IMR-90 (cell line): Measurements from ENCODE around the gene MICAL3. TPM values are rescaled to one million over a fixed set of nuclear protein-coding genes. Genes with fewer than 3 reads are reported as not detected.

Source experiments
- ATAC-seq: fragments of 200-7000 bp; cut with Tn5 transposase; 2 replicates; pipeline ENCODE4 v1.9.1; 2020; ENCODE audit warnings: low read depth, mild to moderate bottlenecking, moderate library complexity
- BruUV-seq: library from RNA; stranded (reverse); fragments of 400-500 nt; replicated peaks from 2 replicates; lab custom pipeline; 2021; lab: Mats Ljungman, UMichigan
- CTCF ChIA-PET: fragments of 300-600 bp; formaldehyde crosslinking; extraction: SDS; loops from one replicate; lab custom pipeline; 2021; ENCODE audit warnings: antibody characterized with exemption; lab: Yijun Ruan, JAX
- POLR2A ChIA-PET: fragments of 300-600 bp; sonication (Branson Sonifier 250); formaldehyde crosslinking; loops from one replicate; lab custom pipeline; 2022; ENCODE audit warnings: antibody characterized with exemption; ENCODE audit not compliant: unreplicated experiment; lab: Charles Lee
- DNase-seq: peaks from one replicate; pipeline ENCODE4 v3.0.0; 2013
- H2AFZ ChIP-seq: replicated peaks from 2 replicates; pipeline ENCODE3; 2013; ENCODE audit warnings: low read length, mild to moderate bottlenecking; ENCODE audit not compliant: poor library complexity
- H2AK5ac ChIP-seq: 2 replicates; pipeline ENCODE4 v1.6.1; 2013; ENCODE audit warnings: low read depth, low read length, inconsistent platforms
- H2AK9ac ChIP-seq: replicated peaks from 2 replicates; pipeline ENCODE3; 2013; ENCODE audit warnings: mild to moderate bottlenecking, low read depth, low read length, moderate library complexity; ENCODE audit not compliant: poor library complexity
- H2BK120ac ChIP-seq: 2 replicates; pipeline ENCODE4 v1.6.1; 2013; ENCODE audit warnings: low read depth, low read length, inconsistent platforms
- H2BK15ac ChIP-seq: 3 replicates; pipeline ENCODE4 v1.6.1; 2013; ENCODE audit warnings: low read depth, low read length, inconsistent platforms
- H2BK20ac ChIP-seq: 2 replicates; pipeline ENCODE4 v1.6.1; 2013; ENCODE audit warnings: low read depth, mild to moderate bottlenecking, inconsistent platforms, low read length, moderate library complexity
- H2BK5ac ChIP-seq: 2 replicates; pipeline ENCODE4 v1.6.1; 2013; ENCODE audit warnings: mild to moderate bottlenecking, low read depth, low read length, inconsistent platforms; ENCODE audit not compliant: poor library complexity, severe bottlenecking
- H3K14ac ChIP-seq: replicated peaks from 2 replicates; pipeline ENCODE4 v1.6.1; 2013; ENCODE audit warnings: low read depth, low read length, inconsistent platforms
- H3K18ac ChIP-seq: 2 replicates; pipeline ENCODE4 v1.6.1; 2013; ENCODE audit warnings: low read depth, low read length, control low read depth
- H3K23ac ChIP-seq: 2 replicates; pipeline ENCODE4 v1.6.1; 2013; ENCODE audit warnings: low read depth, low read length, inconsistent platforms
- H3K27ac ChIP-seq: 2 replicates; pipeline ENCODE4 v1.5.1; 2013; ENCODE audit warnings: mild to moderate bottlenecking, control low read depth, low read length; ENCODE audit not compliant: insufficient read depth
- H3K27me3 ChIP-seq: 2 replicates; pipeline ENCODE4 v1.6.1; 2013; ENCODE audit warnings: low read length; ENCODE audit not compliant: control insufficient read depth, insufficient read depth
- H3K36me3 ChIP-seq: 2 replicates; pipeline ENCODE4 v1.6.1; 2013; ENCODE audit warnings: low read length, mixed read lengths; ENCODE audit not compliant: control insufficient read depth, insufficient read depth
- H3K4ac ChIP-seq: 2 replicates; pipeline ENCODE4 v1.6.1; 2013; ENCODE audit warnings: low read depth, low read length, inconsistent platforms
- H3K4me1 ChIP-seq: 2 replicates; pipeline ENCODE4 v1.6.1; 2013; ENCODE audit warnings: low read length, mixed read lengths; ENCODE audit not compliant: control insufficient read depth, insufficient read depth
- H3K4me2 ChIP-seq: 2 replicates; pipeline ENCODE4 v1.6.1; 2013; ENCODE audit warnings: low read depth, mild to moderate bottlenecking, control low read depth, low read length, moderate library complexity
- H3K4me3 ChIP-seq: 2 replicates; pipeline ENCODE4 v1.5.1; 2013; ENCODE audit warnings: low read depth, mild to moderate bottlenecking, control low read depth, low read length, moderate library complexity; ENCODE audit not compliant: insufficient read depth
- H3K56ac ChIP-seq: 2 replicates; pipeline ENCODE4 v1.6.1; 2013; ENCODE audit warnings: low read length, inconsistent platforms; ENCODE audit not compliant: insufficient read depth; ENCODE audit errors: extremely low read depth
- H3K79me1 ChIP-seq, 2 experiments: 2 replicates each; pipeline ENCODE4 v1.6.1; 2013; ENCODE audit warnings: low read length in 2 of 2, inconsistent platforms in 1 of 2, low read depth in 1 of 2
- H3K9ac ChIP-seq: 2 replicates; pipeline ENCODE4 v1.6.1; 2013; ENCODE audit warnings: low read depth, low read length, control low read depth
- H3K9me1 ChIP-seq: 2 replicates; pipeline ENCODE4 v1.6.1; 2013; ENCODE audit warnings: low read length, inconsistent platforms; ENCODE audit not compliant: insufficient read depth
- H3K9me3 ChIP-seq: 2 replicates; pipeline ENCODE4 v1.6.1; 2013; ENCODE audit warnings: low read length; ENCODE audit not compliant: control insufficient read depth, insufficient read depth
- H4K20me1 ChIP-seq: 2 replicates; pipeline ENCODE4 v1.6.1; 2013; ENCODE audit warnings: low read length, inconsistent platforms; ENCODE audit not compliant: insufficient read depth
- H4K5ac ChIP-seq: 2 replicates; pipeline ENCODE4 v1.6.1; 2013; ENCODE audit warnings: mild to moderate bottlenecking, low read depth, low read length, control low read depth
- H4K8ac ChIP-seq, 2 experiments: 2 replicates each; pipeline ENCODE4 v1.6.1; 2013; ENCODE audit warnings: low read depth in 2 of 2, low read length in 2 of 2, control low read depth in 1 of 2, inconsistent platforms in 1 of 2
- H4K91ac ChIP-seq: 2 replicates; pipeline ENCODE4 v1.6.1; 2013; ENCODE audit warnings: low read depth, low read length, inconsistent platforms; ENCODE audit not compliant: insufficient read depth
- CEBPB ChIP-seq: IDR thresholded peaks from 2 replicates; pipeline ENCODE4 v1.6.1; 2012; ENCODE audit warnings: low read depth, low read length, improper control_type of control experiment
- CHD1 ChIP-seq: IDR thresholded peaks from 2 replicates; pipeline ENCODE4 v1.6.1; 2012; ENCODE audit warnings: low read depth, low read length, improper control_type of control experiment
- CTCF ChIP-seq: conservative IDR thresholded peaks from 2 replicates; pipeline ENCODE4 v1.5.1; 2012; ENCODE audit warnings: mild to moderate bottlenecking, low read depth, low read length, improper control_type of control experiment
- ELK1 ChIP-seq: fragments of 150-350 bp; IDR thresholded peaks from 2 replicates; pipeline ENCODE4 v1.6.1; 2016; ENCODE audit warnings: low read depth, mild to moderate bottlenecking, low read length, moderate library complexity, borderline replicate concordance
- FOS ChIP-seq: fragments of 150-350 bp; IDR thresholded peaks from 2 replicates; pipeline ENCODE4 v1.6.1; 2016; ENCODE audit warnings: low read depth, low read length
- MAFK ChIP-seq: IDR thresholded peaks from 2 replicates; pipeline ENCODE4 v1.6.1; 2012; ENCODE audit warnings: low read depth, low read length, improper control_type of control experiment
- MAZ ChIP-seq: IDR thresholded peaks from 2 replicates; pipeline ENCODE4 v1.6.1; 2012; ENCODE audit warnings: low read depth, mild to moderate bottlenecking, low read length, improper control_type of control experiment, moderate library complexity, borderline replicate concordance
- MXI1 ChIP-seq: IDR thresholded peaks from 2 replicates; pipeline ENCODE4 v1.6.1; 2012; ENCODE audit warnings: low read depth, mild to moderate bottlenecking, low read length, moderate library complexity, borderline replicate concordance
- NFE2L2 ChIP-seq: fragments of 150-350 bp; IDR thresholded peaks from 2 replicates; pipeline ENCODE4 v1.6.1; 2016; ENCODE audit warnings: low read depth, mild to moderate bottlenecking, low read length
- RAD21 ChIP-seq: IDR thresholded peaks from 2 replicates; pipeline ENCODE4 v1.6.1; 2012; ENCODE audit warnings: low read length, improper control_type of control experiment
- RCOR1 ChIP-seq: IDR thresholded peaks from 2 replicates; pipeline ENCODE4 v1.6.1; 2012; ENCODE audit warnings: mild to moderate bottlenecking, low read length, improper control_type of control experiment; ENCODE audit not compliant: insufficient replicate concordance
- SMC3 ChIP-seq: fragments of 150-350 bp; IDR thresholded peaks from 2 replicates; pipeline ENCODE4 v1.6.1; 2016; ENCODE audit warnings: low read depth, mild to moderate bottlenecking, antibody characterized with exemption, low read length, moderate library complexity
- USF2 ChIP-seq: fragments of 150-350 bp; IDR thresholded peaks from 2 replicates; pipeline ENCODE4 v1.6.1; 2017; ENCODE audit warnings: mild to moderate bottlenecking, antibody characterized with exemption, low read length, low read depth
- WGBS, 2 experiments: methylation state at CpG; one replicate each; pipeline versions ENCODE4 v1.1.5 to v1.1.7; 2013; ENCODE audit warnings: missing lambda C conversion rate in 2 of 2; ENCODE audit not compliant: insufficient read length in 1 of 2; ENCODE audit errors: extremely low coverage in 2 of 2; 5-methylcytosine and 5-hydroxymethylcytosine counted together
- dilution Hi-C: fragments of 300-500 bp; cut with HindIII; formaldehyde crosslinking; loops from one replicate; pipeline ENCODE4 v1.14.3; 2018; ENCODE audit warnings: low sequenced_read_pairs; ENCODE audit not compliant: unreplicated experiment
- in situ Hi-C: fragments of 300-500 bp; cut with MboI; formaldehyde crosslinking; loops from 3 replicates; pipeline ENCODE4 v1.14.3; 2019; ENCODE audit warnings: low sequenced_read_pairs, inconsistent platforms, mixed read lengths
- intact Hi-C: fragments of 100-400 bp; cut with micrococcal nuclease; formaldehyde crosslinking; loops from 2 replicates; pipeline ENCODE4 v1.10.0; 2022
- polyA plus RNA-seq, 3 experiments: library from polyadenylated mRNA; depleted of rRNA; stranded (reverse); fragments of >200 nt; gene quantifications; 2 replicates each; pipeline ENCODE4 v1.2.3, GENCODE V29; 2012; ENCODE audit warnings: low replicate concordance in 1 of 3
- total RNA-seq: library from RNA; depleted of rRNA; stranded (reverse); fragments of >200 nt; gene quantifications from 2 replicates; pipeline ENCODE4 v1.2.3, GENCODE V29; 2012

MICAL3 gene
- total and polyA plus RNA-seq, 2 of the 4 experiments (the other 2 are of a cell fraction): 17.6 to 26.8 TPM

- intact Hi-C loops: no loop called here
- H3K9ac ChIP-seq: no peak overlapping the region
- in situ Hi-C loops: loop anchor here (25.0 kb wide), 1 partner anchor 723 kb away; the partner anchor contains the start of gene IL17RA
- H3K23ac ChIP-seq: no peak overlapping the region
- no peak overlapping the region for H3K18ac ChIP-seq
- no peak overlapping the region for H2BK120ac ChIP-seq
- H3K4ac ChIP-seq: no peak overlapping the region
- H4K20me1 ChIP-seq: no peaks in the 10 kb centered on the region
- H3K56ac ChIP-seq: no peak overlapping the region
- no peaks in the 10 kb centered on the region for H3K9me3 ChIP-seq
- no peak overlapping the region for H4K8ac ChIP-seq
- no peak overlapping the region for H2BK20ac ChIP-seq
- no peak overlapping the region for H4K5ac ChIP-seq
- H3K4me3 ChIP-seq: no peak overlapping the region
- ATAC-seq (no peak), DNase-seq (no peak)
- no peak overlapping the region for H3K4me2 ChIP-seq
- no peaks in the 10 kb centered on the region for H3K79me1 ChIP-seq
- BruUV-seq: no TSS peak
- H3K36me3 ChIP-seq: peaks cover 36% of the 10 kb centered on the region
- H3K27ac ChIP-seq: no peak overlapping the region
- H2AK5ac ChIP-seq: no peak overlapping the region
- ChIA-PET CTCF (interaction anchor here (0.6 kb wide), 1 partner anchor 24 kb away, joined by 4 read pairs; no protein-coding TSS in a partner anchor), POLR2A (no interaction called here)
- TF ChIP-seq CHD1 (no peak), RAD21 (no peak), ELK1 (no peak), SMC3 (no peak), NFE2L2 (no peak), FOS (no peak), MAFK (no peak), USF2 (no peak), RCOR1 (no peak), CEBPB (no peak), MXI1 (no peak), MAZ (no peak), CTCF (no peak)
- H3K27me3 ChIP-seq: no peaks in the 10 kb centered on the region
- no peak overlapping the region for H2AK9ac ChIP-seq
- no peak overlapping the region for H2BK15ac ChIP-seq
- no peaks in the 10 kb centered on the region for H3K9me1 ChIP-seq
- H3K14ac ChIP-seq: no peak overlapping the region
- WGBS, 2 experiments: 96% methylated on average over 8 of the region's 12 CpGs; no CpG with 5 or more reads in 1 of the 2 experiments
- peaks cover 9% of the 10 kb centered on the region for H3K4me1 ChIP-seq
- no peak overlapping the region for H2BK5ac ChIP-seq
- no peak overlapping the region for H4K91ac ChIP-seq
- no peak overlapping the region for H2AFZ ChIP-seq
- dilution Hi-C loops: no loop called here
These were observed 213.7 kb downstream of the MICAL3 start for GRCh38 chr22:17810570-17811116.
